Gastroesophageal sphincter (tissue), 3 donors: ENCODE measurements around the gene KLHDC3.

Experiments
- EP300 ChIP-seq: sonication (generic); formaldehyde crosslinking; IDR thresholded peaks from one replicate; pipeline ENCODE4 v1.6.1; 2017; ENCODE audit warnings: antibody characterized with exemption, mild to moderate bottlenecking
- POLR2A ChIP-seq, 2 donors: fragments of 450-650 bp; IDR thresholded peaks; one replicate each; pipeline ENCODE4 v1.6.1; 2017; ENCODE audit warnings: antibody characterized with exemption in 2 of 2, mild to moderate bottlenecking in 2 of 2, moderate library complexity in 1 of 2
- POLR2AphosphoS5 ChIP-seq: sonication (generic); formaldehyde crosslinking; IDR thresholded peaks from one replicate; pipeline ENCODE4 v1.6.1; 2017; ENCODE audit warnings: antibody characterized with exemption
- TF ChIP-seq, protein P1 (sequence below), 4 experiments: fragments of 200-600 bp in 2 of 4; fragments of 450-650 bp in 2 of 4; sonication (generic) in 1 of 4; IDR thresholded peaks; one replicate each; pipeline ENCODE4 v1.5.1; 2017 to 2019; ENCODE audit warnings: antibody characterized with exemption in 4 of 4, mild to moderate bottlenecking in 2 of 4, moderate library complexity in 2 of 4

- TF ChIP-seq, protein P1, sequence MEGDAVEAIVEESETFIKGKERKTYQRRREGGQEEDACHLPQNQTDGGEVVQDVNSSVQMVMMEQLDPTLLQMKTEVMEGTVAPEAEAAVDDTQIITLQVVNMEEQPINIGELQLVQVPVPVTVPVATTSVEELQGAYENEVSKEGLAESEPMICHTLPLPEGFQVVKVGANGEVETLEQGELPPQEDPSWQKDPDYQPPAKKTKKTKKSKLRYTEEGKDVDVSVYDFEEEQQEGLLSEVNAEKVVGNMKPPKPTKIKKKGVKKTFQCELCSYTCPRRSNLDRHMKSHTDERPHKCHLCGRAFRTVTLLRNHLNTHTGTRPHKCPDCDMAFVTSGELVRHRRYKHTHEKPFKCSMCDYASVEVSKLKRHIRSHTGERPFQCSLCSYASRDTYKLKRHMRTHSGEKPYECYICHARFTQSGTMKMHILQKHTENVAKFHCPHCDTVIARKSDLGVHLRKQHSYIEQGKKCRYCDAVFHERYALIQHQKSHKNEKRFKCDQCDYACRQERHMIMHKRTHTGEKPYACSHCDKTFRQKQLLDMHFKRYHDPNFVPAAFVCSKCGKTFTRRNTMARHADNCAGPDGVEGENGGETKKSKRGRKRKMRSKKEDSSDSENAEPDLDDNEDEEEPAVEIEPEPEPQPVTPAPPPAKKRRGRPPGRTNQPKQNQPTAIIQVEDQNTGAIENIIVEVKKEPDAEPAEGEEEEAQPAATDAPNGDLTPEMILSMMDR (IDR thresholded peaks at IDR 0.05), result no peak
- no peak for TF ChIP-seq POLR2AphosphoS5
- TF ChIP-seq POLR2A (IDR thresholded peaks at IDR 0.05), result no peak
- no peak for TF ChIP-seq EP300
These were observed 35.6 kb upstream of the KLHDC3 start for GRCh38 chr6:42978487-42978838.
